HG03354 (cell line): ENCODE results near the gene LIX1.
"Not testable (repeated sequence)": the region's sequence is repeated elsewhere in the genome, so short reads cannot be mapped to it uniquely, and the experiment has no call there.

Source experiments
- ATAC-seq: cut with Tn5 transposase; IDR thresholded peaks from one replicate; pipeline ENCODE4 v1.9.1; 2021; ENCODE audit warnings: mild to moderate bottlenecking; ENCODE audit not compliant: unreplicated experiment, poor library complexity, severe bottlenecking

LIX1 gene

DNA sequence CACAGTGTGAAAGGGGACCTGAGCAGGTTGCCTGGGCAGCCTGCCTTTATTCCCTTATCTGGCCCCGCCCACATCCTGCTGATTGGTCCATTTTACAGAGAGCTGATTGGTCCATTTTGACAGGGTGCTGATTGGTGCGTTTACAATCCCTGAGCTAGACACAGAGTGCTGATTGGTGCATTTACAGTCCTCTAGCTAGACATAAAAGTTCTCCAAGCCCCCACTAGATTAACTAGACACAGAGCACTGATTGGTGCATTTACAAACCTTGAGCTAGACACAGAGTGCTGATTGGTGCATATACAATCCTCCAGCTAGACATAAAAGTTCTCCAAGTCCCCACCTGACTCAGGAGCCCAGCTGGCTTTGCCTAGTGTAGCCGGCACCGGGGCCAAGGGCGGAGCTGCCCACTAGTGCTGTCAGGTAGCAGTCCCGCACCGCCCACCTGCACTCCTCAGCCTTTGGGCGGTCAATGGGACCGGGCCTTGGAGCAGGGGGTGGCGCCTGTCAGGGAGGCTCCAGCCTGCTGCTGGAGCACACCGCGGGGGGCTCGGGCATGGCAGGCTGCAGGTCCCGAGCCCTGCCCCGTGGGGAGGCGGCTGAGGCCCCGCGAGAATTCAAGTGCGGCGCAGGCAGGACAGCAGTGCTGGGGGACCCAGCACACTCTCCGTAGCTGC lies 57.5 kb downstream of the LIX1 start:
- ATAC-seq, result not testable (repeated sequence)

DNA sequence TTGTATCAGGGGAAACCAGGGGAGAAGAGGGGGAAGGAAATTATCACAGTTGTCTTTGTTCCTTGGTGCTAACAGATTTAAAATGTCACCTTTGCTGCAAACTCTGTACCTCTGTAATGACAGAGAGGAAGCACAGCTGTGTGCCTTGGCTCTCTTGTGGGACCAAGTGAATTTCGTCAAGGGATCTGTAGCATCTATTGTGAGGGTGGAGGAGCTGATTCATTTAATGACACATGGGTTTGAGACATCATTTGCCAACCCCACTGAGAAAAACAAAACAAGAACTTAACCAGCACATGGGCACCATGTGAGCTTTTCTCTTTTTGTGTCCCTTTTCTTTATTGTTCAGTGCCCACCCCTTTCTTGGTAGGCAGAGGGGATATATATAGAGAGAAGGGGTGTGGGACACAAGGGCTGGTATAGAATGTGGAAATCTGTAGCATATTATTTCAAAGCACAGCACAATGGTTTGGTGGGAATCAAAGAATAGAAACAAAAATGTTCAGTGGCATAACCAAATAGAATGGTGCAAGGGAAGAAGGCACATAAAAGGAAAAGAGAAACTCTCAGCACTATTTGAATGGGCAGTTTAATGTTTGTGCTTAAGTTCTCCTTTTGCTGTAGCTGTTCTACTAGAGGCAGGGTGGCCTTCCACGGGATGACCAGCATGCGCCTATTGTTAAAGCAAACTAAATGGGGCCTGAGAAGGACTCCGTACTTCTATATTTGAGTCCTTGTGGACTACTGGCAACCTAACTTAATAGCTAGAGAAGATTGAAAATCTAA lies 63.3 kb downstream of the LIX1 start:
- peak; percentile 56 for ATAC-seq

DNA sequence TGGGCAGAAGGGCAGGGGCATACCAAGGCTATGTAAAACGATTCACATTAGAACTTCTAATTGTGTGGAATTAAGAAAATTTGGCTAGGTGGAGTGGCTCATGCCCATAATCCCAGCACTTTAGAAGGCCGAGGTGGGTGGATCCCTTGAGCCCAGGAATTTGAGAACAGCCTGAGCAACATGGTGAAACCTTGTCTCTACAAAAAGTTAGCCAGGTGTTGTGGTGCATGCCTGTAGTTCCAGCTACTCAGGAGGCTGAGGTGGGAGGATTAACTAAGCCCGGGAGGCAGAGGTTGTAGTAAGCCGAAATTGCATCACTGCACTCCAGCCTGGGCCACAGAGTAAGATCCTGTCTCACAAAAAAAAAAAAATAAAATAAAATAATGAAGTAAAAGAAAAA lies 65.2 kb downstream of the LIX1 start:
- no peak for ATAC-seq

DNA sequence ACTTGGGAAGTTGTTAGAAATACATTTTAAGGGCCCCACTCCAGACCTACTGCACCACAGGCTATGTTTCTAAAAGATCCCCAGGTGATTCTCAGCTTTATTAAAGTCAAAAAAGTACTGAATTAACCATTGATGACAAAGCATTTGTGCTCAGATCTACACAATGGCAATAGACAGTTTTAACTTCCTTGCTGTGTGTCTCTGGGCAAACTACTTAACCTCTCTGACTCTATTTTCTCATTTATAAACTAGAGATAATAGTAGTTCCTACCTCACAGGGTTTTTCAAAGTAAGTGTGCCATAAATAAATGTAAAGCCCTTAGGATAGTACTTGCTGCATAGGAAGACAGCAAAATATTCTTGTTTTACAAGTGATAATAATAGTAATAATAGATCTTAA lies 66.3 kb downstream of the LIX1 start:
- no peak for ATAC-seq

DNA sequence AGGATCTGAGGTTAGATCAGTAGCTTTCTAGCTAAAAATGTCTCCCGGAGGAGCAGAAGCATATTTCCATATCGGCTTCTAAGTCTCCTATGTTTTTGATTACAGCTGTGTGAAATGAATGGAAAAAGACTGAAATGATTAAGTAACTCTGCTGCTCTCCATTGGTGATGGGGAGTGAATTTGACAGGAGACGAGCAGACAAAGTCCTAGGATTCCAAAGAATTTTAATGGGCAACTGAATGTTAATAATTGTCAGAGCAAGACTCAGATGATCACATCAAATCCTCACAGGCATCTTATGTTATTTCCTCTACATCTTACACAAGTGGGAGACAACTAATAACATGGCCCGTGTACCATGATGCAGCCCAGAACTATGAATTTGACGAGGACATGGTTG lies 66.8 kb downstream of the LIX1 start:
- no peak for ATAC-seq

DNA sequence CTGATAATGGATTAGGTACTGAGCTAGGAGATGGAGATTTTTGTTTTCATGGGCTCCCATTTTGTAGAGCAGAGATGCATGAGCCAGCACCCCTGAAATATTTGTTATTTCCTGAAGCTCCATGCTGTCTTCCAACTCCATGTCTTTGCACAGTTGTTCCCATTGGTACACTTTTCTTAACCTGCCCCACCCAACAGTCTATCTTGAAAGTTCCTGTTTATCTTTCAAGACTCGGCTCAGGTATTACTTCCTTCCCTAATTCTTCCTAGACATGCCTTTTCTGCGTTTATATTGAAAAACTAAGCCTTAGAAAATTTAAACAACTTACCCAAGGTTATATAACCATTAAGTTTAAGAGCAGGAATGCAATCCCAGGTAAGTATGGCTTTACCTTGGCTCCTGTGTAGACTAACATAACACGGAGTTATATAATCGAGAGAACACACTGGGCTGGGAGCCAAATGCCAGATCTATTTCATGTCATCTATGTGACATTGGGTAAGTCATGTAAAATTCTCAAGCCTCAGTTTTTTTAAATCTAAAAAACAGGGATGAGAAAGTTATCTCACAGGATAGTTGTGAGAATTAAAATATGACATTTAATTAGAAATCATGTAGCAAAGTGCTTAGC lies 67.4 kb downstream of the LIX1 start:
- ATAC-seq, result no peak

DNA sequence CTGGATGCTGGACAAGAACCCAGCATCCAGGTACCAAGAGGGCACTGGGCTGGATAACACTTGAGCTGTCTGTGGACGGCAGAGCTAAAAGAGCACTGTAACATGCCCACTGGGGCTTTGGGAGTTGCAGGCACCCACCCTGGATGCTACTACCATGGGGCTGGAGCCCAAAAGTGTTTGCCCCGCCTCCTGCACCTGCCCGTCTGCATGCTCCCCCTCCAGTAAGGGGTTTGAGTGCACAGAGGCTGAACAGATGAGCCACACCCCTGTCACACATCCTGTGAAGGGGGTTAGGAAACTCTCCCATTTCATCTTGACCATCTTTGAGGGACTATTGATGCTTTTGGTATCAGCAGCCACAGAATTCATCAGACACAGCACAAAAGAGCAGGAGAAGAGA lies 69.0 kb downstream of the LIX1 start:
- ATAC-seq, result no peak

DNA sequence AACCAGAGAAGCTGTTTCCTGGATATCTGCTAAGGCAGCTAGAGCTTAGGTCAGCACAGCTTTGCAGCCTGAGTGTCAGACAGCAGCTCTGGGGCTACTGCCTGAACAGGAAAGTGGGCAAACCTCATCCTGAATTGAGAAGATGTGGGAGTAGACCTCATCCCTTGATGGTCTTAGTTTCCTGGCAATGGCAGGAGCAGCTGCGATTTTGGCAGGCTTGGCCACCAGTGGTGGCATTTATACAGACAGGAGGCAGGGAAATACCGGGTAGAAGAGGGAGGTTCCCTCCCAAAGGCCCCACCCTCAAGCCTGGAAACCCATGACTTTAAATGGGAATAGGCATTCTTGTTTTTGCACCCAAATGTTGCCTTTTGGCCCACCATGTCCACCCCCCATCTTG lies 69.7 kb downstream of the LIX1 start:
- ATAC-seq, result no peak

DNA sequence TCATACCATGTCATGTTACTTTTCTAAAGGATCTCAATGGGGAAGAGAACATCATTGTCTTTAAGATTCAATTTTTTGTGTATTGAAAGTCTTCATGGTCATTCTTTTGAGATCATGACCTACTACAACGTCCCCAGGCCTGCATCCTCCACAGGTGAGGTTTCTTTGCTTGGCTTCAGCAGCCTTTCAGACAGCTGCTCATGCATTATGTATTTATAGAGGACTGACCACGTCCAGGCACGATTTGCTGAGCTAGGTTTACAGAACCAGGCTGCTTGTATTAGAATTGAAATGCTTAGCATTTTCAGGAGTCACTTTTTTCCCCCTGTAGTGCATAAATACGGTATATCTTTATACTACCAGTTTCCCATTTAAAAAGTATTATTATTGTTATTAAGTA lies 70.4 kb downstream of the LIX1 start:
- ATAC-seq, result no peak

DNA sequence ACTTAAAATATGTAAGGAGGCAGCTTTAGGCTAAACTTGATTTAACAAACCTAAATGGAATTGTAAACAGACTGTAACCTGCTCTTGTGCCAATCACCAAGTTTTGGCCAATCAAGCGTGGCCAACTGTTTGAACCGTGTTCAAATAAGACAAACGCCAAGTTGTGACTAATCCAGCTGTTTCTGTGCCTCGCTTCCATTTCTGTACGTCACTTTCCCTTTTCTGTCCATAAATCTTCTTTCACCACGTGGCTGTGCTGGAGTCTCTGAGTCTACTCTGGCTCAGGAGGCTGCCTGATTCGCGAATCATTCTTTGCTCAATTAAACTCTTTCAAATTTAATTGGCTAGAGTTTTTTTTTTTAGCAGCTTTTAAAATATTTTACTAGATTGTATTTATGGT lies 71.3 kb downstream of the LIX1 start:
- no peak for ATAC-seq

DNA sequence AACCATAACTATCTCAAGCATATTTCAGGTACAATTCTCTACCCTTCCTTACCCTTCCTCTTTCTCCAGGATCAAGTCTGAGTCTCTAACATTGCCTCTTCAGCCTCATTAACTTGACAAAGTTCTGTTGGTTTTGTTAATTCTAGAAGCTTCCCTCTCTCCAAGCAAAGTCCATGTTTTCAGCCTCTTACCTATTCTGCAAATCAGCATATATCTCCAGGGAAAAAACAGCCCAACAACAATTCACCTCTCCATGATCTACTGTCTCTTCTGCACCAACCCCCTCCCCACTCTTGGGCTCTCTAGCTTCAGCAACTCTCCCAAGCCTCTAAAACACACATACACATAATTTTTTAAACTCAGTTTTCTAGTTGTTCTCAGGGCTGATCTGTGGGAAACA lies 72.2 kb downstream of the LIX1 start:
- no peak for ATAC-seq

DNA sequence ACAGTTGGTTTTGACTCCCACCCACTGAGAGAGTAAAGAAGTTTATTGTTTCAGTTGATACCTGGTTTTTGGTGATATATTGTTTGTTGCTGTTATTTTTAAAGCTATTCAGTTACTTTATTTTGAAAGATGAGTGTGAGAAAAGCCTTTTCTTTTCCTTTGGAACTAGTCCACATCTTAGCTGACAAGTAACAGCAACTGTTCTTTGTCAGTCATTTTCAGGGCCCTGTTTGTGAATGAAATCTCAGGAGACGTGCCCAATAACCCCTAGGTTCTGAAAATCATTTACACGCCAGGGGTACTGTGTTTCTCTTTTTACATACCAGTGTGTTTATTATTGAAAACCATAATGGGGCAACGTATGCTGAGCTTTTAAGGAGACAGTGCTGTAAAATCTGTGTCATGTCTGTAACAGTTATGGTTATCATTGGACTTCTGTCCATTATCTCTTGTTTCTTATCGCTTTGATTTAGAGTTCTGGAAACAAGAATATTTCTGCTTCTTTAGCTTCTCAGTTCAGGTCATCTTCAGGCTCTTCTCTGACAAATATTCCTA lies 75.0 kb downstream of the LIX1 start:
- no peak for ATAC-seq

DNA sequence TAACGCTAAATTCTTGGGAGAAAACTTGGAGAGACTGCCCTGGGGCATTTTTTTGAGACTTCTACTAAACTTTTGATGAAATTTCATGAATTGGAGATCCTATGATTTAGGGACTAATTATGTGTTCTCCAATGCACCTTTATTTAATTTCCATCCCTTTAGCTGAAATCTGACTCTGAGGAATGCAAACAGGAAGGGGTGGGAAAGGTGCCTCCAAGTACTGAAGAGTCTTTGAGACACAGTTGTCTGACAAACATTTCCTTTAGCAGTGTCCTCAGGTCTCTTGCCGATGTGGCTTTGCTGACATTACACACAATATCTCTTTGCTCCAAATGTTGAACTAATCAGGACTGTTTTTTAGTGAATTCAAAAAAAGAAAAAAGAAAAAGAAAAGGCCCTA lies 76.9 kb downstream of the LIX1 start:
- ATAC-seq, result no peak

DNA sequence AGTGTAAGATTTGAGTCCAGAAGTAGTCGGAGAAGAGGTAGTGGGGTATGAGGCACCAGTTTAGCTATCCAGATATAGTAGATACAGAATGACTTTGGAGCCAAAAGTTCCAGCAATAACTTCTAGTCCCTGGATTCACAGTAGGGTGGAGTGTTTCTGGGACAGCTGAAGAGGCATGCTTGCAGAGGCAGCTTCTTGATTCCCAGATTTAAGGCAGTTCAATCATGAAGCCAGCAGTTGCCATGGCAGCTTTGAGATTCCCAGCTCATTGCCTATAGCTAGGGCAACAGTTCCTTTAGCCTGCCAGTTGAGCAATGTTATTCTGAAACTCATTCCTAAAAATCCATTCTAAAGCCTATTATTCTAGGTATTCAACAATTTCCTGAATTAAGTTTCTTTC lies 79.2 kb downstream of the LIX1 start:
- no peak for ATAC-seq

DNA sequence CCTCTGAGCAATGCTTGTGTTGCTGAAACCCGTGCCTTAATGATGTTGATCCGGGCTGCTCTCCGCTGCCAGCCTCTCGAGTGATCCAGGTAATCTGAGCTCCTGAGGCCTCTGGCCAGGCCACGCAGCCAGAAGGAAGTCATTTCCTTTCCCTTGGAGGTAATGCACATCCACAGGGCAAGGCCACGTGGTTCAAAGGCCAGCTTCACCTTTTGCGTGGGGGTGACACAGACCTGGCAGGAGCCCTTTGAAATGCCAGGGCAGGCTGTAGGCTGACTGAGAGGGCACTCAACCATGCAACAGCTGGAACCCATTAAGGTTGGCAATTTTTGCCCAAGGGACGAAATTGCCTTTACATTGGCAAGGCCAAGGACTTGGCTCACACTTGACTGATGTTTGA lies 80.4 kb downstream of the LIX1 start:
- ATAC-seq, result no peak

DNA sequence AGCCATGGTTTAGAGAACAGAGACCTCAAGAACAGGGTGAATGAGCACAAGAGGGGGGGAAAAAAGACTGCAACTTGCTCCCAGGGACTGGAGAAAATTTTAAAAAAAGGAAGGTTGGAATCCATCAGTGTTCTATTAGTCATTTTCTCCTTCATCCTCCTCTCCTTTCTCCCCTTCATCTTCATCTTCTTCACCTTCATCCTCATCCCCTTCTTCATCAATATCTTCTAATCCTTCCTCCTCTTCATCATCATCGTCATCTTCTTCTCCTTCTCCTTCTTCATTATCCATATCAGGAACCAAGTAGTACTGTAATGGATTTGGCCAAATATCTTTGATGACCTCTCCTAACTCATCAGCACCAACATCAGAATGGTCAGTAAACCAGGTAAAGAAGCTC lies 86.1 kb downstream of the LIX1 start:
- no peak for ATAC-seq

DNA sequence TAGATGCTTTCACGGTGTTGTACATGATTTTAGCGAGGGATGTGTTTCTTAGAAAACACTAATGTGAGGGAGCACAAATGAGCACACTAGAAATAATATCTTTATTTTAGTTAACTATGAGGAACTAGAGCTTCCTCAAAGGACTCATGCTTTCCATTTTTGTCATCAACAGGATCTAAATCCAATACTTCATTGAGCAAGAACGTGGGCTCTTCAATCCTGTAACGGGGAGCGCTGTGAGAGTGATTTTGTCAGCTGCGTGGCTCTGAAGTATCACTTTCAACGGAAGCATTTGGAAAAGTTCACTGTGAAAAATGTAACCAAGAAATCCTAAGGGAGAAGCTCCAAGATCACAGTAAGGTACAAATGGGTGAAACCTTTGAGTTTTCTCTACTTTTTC lies 93.2 kb downstream of the LIX1 start:
- no peak for ATAC-seq

DNA sequence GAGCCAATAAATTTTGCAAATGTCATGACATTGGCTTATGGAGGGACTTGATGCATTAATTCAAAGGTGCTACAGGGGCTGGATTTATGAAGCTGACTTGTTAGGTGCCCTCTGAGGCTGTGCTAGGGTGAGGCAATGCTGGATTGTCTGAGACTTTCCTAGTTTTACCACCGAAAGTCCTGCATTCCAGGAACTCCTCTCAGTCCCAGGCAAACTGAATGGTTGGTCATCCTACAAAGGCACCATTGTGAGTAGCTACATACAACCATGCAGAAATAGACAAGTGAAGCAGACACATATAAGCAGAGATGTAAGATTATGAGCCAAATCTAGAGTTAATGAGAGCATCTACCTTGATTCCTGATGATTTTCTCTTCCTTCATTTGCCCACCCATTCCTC lies 95.3 kb downstream of the LIX1 start:
- ATAC-seq, result no peak

DNA sequence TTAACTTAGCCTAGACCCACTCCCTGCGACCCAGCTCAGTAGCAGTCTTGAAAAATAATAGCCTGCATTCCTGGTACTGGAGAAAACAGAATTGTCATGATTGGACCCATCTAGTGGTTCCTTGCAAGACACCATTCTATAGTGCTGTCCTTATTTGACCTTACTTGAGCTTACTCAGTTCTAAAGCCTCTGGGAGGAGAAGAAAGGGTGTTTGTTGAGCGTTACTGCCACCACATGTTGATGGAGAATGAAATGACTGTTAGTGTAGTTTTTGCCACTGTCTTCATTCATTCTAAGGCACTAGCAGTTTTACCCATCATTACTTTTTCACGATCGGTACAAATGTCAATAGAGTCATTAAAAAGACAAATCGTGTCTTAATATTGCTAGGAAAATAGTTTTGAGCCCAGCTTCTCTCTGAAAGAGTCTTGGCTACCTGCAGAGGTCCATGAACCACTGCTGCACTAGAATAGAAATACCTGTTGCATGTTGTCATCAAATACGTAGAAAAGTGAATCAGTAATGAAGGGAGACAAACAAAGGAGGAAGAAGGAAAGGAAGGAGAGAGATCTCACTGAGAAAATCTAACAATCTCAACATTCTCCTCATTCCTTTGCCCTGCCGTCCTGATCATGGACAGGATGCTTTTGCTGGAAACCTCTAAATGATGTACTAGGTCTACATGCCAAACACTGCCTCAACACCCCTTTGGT lies 96.0 kb downstream of the LIX1 start:
- no peak for ATAC-seq

DNA sequence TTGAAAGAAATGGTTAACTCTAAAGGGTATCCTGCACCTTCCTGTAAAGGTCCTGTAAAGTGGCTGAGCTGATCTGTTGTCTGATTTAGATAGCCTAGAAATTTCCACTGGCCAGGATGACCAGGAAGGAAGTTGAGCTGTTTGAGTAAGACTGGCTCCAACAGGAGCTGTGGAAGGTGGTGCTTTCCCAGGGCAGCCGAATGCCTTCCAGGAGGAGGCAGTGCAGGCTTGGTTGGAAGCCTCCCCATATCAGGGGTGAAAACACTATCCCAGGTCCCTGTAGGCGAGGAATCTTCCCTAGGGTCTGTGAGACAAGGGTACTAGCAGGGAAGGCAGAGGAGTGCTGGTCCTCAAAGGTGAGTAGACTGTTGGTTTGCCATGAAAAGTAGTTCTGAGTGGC lies 98.4 kb downstream of the LIX1 start:
- ATAC-seq, result no peak
